ENCODE results near the gene TUBGCP6.

Gene TUBGCP6

DNA sequence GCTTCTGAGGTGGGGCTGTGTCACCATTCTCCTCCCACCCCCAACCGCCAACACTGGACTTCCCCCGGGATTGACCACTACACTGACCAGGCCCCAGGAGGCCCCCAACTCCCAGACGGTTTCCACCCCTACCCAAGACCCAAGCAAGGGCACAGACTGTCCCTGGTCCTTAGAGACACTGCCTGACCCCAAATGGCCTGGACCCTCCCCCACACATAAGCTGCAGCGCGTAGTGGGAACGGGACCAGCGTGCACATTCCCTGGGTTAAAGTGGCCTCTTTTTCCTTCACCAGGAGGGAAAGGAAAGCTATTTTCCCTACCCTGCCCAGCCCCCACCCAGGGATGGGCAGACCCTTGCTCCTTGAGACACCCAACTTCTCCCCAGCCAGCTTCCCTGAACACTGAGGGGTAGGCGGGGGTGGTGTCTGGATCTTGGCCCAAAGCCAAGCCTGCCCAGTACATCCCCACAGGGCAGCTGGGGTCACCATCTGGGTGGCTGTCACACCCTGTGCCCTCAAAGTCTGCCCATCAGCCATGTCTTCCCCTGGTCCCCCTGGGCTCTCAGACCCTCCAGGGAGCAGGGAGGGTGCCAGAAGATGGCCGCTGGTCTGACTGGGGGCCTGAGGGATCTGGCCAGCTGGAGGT is 18.3 kb upstream of the TUBGCP6 start:
- no peak for DNase-seq (ENCODE audit: low spot score)

DNA sequence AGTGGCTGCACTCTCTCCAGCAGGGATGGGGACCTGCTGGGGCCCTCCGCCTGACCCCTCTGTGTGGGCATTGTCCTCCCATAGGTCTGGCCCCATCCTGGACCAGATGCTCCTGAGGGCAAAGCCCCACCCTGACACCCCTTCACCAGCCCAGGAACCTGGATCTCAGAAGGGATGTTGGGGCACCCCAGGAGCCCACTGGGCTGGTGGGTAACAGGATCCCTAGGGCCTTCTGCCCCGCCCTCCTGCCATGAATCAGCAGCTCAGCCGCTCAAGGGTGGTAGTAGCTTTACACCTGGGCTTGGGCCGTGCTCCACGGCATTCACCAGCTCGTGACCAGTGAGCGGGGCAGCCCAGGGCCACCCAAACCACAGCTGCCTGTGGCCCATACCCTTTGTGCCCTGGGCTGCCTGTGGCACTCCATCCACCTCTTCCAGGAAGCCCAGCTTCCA is 17.7 kb upstream of the TUBGCP6 start:
- DNase-seq (ENCODE audit: low spot score) = no peak

DNA sequence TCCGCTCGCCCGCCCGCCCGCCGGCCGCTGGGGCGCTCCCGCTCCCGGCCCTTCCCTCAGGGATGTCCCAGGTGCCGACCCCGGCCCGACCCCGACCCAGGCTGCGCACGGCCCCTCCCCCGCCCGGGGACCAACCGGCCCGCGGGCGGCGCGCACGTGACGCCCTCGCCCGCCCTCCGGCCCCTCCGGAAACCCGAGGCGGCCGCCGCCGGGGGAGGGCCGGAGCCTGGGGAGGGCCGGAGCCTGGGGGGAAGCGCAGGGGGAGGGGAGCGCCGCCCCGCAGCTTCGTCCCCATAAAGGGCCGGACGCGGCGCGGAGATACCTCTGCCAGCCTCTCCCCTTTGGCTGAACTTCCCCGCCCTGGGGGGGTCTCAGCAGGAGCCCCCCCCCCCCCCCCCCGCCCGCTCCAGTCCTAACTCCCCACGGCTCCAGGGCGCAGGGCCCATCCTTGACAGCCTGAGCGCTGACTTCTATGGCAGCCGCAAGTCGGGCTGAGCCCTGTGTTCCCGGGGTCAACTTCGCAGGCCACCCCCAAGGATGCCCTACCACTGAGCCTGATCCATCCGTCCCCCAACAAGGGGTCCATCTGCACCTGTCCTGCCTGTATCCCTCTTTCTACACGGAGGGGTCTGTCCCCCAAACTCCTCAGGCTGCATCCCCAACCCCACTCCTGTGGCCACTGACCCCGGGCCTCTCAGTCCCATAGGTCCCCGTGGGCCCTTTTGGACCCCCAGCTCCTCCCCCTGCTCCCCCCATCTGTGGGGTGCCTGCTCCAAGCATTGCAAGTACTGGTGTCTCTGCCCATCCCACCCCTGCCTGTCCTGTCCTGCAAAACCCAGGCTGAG is 17.0 kb upstream of the TUBGCP6 start, which contains the start of gene MAPK12:
Gene MAPK12, minus strand, starts transcription at position 69 of the 845 bp plus-strand sequence. CDS start 174 bp downstream, outside the sequence.
- DNase-seq (ENCODE audit: low spot score) = no peak

DNA sequence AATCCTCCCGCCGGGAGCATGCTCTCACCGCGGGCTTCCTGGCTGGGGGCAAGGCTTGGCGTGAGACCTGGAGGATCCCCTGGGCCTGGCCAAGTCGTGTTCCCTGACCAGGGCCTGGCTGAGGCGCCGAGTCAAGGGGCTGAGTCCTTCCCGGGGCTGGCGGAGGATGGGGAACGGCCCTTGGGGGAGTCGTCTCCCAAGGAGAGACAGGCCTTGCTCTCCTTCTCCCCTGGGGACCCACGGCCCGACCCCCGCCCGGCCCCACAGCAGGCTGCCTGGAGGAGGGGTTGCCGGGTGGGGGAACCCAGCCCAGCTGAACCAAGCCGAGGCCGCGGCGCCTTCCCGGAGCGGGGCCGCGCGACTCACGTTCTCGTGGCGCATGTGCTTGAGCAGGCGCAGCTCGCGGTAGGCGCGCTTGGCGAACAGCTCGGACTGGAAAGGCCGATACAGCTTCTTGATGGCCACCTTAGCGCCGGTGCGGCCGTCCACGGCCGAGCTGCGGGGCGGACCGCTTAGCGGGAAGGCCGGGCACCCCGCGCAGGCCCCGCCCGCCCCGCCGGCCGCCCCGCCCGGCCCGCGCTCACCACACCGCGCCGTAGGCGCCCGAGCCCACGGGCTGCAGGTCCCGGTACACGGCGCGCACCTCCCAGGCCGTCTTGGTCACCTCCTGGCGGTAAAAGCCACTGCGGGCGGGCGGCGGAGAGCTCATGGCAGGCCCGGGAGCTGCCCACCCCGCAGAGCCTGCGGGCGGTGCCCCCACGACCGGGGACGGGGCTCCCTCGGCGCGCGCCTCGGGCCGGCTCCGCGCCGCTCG is 16.2 kb upstream of the TUBGCP6 start:
- DNase-seq (ENCODE audit: low spot score) = peak; percentile 45

DNA sequence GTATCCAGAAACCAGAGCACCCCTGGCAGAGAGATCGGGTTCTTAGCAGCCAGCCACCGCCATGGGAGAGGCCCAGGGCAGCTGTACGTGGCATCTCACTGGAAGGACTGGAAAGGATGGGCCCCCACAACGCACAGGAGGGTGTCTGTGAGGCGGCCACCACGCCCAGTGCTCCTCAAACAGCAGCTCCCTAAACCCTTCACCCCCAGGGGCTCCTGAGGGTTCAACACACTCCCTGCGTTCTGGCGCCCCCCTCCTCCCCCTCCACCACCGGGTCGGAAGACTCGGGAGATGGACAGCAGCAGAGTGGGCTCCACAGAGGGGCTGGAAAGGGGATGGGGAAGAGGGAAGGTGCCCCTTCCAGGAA is 15.6 kb upstream of the TUBGCP6 start:
- DNase-seq (ENCODE audit: low spot score) = no peak

DNA sequence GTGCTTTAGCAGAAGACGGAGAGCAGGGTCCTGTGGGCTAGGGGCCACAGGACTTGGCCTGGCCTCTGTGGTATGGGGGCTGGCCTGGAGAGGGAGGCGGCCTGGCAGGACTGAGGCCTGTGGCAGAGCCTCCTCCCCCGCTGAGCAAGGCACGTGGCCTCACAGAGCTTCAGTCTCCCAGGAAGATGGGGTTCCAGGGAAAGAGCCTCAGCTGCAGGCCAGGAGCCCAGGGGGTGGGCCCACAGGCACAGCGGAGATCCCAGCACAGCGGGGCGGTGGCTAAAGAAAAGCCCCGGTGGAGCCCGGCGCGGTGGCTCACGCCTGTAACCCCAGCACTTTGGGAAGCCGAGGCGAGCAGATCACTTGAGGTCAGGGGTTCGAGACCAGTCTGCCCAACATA is 14.5 kb upstream of the TUBGCP6 start:
- DNase-seq (ENCODE audit: low spot score) = no peak

DNA sequence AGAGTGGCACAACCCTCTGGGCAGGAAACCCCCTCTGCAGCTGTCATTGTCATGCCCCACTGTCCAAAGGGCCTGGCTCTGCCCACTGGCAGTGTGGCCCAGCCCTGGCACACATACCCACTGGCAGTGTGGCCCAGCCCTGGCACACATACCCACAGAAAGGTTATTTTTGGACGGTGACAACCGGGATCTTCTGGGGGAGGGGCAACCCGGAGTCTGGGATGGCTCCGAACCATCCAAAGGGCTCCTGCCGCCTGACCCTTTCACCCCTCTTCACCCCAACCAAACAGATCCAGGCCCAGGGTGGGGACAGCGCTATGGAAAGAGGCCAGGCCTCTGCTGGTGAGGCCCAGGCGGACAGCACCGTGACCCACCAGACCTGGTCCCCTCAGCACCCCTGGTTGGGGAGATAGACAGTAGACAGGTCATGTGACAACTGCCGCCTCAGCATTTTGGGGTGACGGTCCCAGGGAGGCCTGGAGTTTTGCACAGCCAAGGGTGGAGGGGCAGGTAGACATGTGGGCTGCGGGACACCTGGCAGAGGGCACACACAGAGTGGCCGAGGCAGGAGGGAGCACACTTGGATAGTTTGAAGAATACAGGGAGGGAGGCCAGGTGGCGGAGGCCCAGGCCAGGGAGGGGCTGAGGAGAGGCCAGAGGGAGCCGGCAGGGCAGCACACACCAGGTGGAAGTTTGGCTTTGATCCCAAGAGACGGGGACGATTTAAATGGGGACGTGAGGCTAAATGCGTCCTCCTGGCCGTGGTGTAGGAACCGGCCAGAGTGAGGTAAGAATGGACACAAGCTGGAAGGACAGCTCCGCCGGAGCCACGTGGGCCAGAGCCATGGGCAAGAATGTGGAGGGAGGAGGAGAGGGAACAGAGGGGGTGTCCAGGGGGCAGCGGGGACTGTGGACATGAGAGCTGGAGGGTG is 13.8 kb upstream of the TUBGCP6 start:
- DNase-seq (ENCODE audit: low spot score) = no peak

DNA sequence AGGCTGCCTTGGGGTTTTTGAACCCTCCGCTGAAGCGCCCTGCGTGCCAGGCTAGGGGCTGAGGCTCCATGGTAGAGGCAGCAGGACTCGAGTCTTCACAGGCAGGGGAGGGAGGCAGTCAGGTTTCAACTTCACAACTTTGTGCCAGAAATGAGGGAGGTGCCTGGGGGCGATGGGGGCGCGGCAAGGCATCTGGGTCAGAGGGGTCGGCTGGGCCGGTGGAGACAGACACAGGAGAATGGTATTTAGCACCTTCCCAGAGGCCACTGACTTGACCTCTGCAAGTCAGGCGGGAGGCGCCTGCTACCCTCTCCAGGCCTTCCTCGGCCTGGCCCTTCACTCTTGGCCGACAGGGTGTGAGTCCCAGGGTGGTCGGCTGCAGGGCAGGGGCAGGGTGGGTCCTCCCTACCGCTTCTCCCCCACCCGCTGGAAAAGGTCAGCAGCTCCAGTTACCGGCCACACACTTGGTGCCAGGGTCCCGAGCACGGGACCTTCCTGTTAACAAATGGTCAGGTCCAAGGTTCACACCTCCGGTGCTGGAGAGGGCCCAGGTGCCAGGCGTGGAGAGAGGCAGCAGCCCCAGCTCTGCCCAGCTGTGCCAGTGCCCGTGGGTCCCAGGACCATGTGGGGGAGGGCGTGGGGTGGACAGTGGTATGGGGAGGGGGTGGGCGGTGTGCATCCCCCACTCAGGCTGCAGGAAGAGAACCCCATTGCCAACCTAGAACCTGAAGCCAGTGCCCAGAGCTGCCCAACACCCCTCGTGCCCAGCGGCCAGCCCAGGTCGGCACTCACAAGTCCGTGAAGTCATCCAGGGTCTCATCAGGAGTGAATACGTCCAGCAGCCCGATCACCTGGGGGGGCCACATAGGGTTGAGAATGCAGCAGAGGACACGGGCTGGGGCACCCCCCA is 12.9 kb upstream of the TUBGCP6 start:
- no peak for DNase-seq (ENCODE audit: low spot score)

DNA sequence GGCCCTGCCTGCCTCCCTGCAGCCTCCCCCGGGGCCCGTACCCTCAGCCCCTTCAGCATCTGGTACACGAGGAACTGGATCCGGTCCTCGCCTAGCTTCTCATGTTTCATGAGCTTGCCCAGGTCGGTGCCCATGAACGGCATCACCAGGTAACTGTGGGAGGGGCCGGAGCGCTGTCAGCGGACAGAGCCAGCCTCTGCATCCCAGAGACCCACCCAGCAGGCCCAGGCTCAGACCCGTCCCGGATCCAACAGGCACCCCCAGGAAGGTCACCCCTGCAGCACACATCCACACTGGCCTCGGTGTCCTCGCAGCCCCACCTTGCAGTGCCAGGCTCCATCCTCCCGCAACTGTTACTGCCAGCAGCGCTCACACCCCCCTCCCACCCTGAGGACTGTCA is 12.2 kb upstream of the TUBGCP6 start:
- no peak for DNase-seq (ENCODE audit: low spot score)

DNA sequence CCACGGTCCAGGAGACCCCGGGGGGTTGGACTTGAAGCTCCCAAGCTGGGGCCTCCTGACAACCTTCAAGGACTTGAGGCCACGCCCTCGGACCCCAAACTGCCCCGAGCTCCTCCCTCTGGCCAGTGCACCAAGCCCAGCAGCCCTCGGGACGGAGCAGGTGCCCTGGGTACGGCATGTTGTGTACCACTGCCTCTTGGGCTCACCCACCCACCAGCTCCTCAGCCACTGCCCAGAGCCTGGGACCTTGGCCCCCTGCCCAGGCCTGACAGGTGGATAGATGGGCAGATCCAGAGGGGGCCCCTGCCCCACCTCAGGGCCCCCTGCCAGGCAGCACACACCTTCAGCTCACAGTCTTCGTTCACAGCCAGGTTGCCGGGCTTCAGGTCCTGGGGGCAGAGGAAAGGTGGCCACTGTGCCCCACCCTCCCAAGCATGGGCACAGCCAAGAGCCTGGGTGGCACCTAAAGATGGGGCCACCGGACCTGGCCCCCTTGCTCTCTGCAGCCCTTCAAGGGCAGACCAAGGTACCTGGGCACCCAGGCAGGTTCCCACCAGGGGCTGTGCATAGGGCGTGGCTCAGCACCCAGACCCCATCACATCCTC is 11.5 kb upstream of the TUBGCP6 start:
- no peak for DNase-seq (ENCODE audit: low spot score)

DNA sequence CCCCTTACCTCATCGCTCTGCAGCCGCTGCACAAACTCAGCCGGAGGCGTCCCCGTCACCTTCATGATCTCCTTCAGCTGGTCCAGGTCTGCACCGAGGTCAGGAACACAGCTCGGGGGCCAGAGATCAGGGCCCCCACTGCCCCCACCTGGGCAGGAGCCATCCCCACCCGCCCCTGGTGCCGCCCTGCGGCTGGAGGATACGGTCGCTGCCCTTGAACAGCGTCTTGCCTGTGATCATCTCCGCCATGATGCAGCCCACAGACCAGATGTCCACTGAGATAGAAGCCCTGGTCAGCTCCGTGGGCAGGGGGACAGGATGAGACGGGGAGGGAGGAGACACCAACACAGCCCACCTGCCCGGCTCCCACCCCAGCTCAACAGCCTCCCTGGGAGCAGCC is 10.8 kb upstream of the TUBGCP6 start:
- no peak for DNase-seq (ENCODE audit: low spot score)

DNA sequence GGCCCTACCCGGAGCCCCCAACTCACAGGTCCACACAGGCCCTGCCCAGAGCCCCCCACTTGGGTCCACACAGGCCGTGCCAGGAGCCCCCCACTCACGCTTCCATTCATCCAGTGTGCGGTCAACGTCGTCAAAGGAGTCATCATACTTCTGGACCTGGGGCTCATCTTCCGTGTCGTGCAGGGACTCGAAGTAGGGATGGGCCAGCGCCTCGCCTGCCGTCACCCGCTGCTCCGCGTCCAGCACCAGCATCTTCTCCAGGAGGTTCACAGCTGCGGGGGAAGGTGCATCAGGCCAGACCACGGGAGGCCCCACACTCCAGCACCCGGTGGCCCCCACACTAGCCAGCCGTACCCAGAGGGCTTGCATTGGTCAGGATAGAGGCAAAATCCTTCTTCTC is 10.3 kb upstream of the TUBGCP6 start:
- DNase-seq (ENCODE audit: low spot score) = no peak

DNA sequence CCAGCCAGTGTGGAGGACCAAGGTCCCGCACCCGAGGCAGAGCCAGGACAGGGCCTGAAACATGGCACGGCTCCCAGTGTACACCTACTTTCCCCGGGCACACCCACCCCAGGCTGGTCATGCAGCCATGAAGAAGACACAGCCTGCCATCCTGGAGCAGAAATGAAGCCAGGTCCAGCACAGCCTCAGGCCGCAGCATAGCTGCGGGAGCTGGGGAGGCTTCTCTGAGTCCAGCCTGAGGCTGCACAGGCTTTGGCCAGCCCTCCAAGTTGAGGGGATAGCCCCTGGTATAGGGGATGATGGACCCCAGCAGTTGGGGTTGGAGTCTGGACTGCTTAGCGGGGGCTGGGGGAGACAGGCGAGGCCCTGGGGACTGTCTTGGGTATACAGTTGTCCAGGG is 9.1 kb upstream of the TUBGCP6 start:
- no peak for DNase-seq (ENCODE audit: low spot score)

DNA sequence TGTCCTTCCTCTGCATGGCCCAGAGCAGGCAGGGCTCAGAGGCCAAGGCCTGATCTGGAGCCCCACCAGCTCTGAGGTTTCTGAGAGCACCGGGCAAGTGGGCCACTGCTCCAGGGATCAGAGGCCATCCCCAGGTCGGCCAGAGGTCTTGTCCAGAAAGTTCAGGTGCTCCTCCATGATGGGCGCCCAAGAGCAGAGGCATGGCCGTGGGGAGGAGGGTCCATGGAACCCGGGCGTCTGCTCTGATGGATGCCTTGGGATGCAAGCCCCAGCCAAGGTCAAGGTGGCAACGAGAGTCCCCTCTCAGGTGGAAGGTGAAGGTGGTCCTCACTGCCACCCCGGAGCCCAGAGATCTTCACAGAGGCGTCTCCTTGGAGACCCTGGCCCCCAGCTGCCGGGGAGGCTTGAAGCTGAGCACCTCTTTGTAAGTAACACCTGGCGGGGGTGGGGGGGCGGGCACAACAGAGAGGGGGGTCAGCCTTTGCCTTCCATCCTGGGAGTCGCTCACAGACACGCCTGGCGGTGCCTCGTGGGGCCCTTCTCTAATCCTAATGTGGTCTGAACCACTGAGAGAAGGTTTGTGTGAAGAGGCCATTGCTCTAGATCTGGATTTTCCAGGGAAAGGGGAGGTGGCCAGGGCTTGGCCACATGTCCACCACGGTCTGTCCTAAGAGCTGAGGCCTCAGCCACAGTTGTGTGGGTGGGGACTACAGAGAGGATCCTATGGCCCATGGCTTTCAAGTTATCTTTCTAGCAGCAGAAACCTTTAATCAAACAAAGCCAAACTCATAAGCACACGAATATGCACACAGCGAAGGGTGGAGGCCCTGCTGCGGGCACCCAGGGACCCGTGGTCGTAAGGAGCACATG is 8.5 kb upstream of the TUBGCP6 start:
- no peak for DNase-seq (ENCODE audit: low spot score)

DNA sequence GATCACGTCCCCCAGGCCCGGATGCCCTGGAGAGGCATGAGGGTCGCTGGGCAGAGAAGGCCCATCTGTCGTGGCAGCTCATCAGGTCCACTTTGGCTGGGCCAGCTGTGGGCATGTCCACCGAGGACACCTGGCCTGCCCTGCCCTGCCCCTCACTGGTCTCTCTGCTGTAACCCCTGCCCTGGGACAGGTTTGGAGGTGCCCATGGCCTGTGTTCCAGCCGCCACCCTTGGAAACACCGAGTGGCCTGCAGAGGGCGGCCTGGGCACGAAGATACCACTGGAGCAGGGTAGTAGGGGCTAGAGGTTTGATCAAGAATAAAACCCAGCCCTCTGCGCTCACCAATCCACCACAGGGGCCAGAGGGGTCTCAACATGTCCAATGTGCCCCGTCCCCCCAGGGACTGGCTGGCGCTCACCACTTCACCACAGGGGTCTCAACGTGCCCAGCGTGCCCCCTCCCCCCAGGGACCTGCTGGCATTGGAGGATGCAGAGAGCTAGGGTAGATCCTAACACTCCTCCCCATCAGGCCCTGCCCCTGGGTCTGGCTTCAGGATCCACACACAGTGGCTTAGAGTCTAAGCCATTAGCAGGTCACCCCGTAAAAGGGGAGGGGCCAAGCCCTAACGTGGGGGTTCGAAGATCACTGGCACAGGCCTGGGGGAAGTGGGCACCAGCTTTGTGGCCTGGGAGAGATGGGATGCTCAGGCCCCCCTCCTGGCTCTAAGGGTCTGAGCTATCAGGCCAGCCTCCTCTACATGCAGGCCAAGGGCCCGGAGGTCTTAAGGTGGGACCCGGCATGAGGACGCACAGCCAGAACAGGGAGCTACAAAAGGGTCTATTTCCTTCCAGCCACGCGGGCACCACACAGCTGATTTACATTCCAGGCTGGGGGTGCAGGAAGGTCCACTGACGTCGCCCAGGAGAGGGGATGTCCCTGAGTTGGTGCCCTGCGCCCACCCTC is 7.5 kb upstream of the TUBGCP6 start:
- peak; percentile 50 for DNase-seq (ENCODE audit: low spot score)

DNA sequence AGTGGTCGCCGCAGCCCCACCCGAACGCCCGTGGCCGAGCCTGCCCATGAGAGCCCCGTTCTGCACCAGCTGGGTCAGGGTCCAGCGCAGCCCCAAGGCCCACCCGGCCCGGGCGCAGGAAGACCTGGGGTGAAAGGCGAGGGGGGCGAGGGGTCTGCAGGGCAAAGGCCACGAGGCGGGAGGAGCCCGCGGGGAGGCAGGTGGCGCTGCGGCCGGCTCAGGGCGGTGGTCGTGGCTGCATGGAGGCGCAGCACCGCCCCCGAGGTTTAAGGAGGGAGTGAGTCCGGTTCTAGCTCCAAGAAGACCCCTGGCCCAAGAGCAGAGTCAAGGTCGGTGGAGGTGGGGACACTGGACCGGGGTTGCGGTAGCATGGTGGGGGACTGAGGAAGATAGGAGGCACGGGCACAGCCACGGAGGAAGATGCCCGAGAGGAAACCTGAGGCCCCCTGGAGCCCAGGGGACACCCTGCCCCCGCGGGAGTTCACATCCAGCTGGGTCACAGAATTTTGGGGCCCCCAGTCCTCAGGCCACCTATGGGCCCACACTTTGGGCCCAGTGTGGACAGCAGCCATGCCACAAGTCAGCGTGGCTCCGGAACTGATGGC is 6.8 kb upstream of the TUBGCP6 start:
- DNase-seq (ENCODE audit: low spot score) = no peak
